Mucosa of stomach (tissue), 1 donor: ENCODE measurements around the gene PEX7.
"Not testable (repeated sequence)": the region's sequence is repeated elsewhere in the genome, so short reads cannot be mapped to it uniquely, and the experiment has no call there.

ENCODE experiments used
- H3K27me3 ChIP-seq: one replicate; pipeline ENCODE4 v1.7.0; 2013; ENCODE audit warnings: mild to moderate bottlenecking, low read length; ENCODE audit not compliant: control insufficient read depth, insufficient read depth
- H3K36me3 ChIP-seq: one replicate; pipeline ENCODE4 v1.7.0; 2013; ENCODE audit warnings: low read length; ENCODE audit not compliant: control insufficient read depth, insufficient read depth
- H3K4me1 ChIP-seq: one replicate; pipeline ENCODE4 v1.7.0; 2013; ENCODE audit warnings: mild to moderate bottlenecking, low read length; ENCODE audit not compliant: control insufficient read depth, insufficient read depth
- H3K4me3 ChIP-seq: one replicate; pipeline ENCODE4 v1.7.0; 2013; ENCODE audit warnings: low read length
- H3K9ac ChIP-seq: one replicate; pipeline ENCODE4 v1.7.0; 2013; ENCODE audit warnings: mild to moderate bottlenecking, low read length, moderate library complexity
- H3K9me3 ChIP-seq: one replicate; pipeline ENCODE4 v1.7.0; 2013; ENCODE audit warnings: mild to moderate bottlenecking, low read length, moderate library complexity; ENCODE audit not compliant: control insufficient read depth
- donor health status: Pancreatic carcinoma.

Gene PEX7

DNA sequence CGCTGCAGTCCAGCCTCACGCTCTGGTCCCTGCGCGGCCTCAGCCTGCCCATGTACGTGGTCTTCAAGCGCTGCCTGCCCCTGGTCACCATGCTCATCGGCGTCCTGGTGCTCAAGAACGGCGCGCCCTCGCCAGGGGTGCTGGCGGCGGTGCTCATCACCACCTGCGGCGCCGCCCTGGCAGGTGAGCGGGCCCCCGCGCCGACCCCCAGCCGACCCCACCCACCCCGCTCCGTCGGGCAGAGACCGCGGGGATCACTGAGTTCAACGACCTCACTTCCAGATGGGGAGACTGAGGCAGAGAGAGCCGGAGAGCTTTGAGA, 100.3 kb downstream of the PEX7 start:
- Histone ChIP-seq H3K9ac (no peak overlapping the region), H3K27me3 (peaks cover 53% of the 10 kb centered on the region), H3K4me3 (no peak overlapping the region), H3K4me1 (peaks cover 22% of the 10 kb centered on the region), H3K9me3 (no peaks in the 10 kb centered on the region), H3K36me3 (no peaks in the 10 kb centered on the region)

GRCh38 chr6:136923116-136923953, 100.9 kb downstream of the PEX7 start:
- no peak overlapping the region for H3K4me3 ChIP-seq

DNA sequence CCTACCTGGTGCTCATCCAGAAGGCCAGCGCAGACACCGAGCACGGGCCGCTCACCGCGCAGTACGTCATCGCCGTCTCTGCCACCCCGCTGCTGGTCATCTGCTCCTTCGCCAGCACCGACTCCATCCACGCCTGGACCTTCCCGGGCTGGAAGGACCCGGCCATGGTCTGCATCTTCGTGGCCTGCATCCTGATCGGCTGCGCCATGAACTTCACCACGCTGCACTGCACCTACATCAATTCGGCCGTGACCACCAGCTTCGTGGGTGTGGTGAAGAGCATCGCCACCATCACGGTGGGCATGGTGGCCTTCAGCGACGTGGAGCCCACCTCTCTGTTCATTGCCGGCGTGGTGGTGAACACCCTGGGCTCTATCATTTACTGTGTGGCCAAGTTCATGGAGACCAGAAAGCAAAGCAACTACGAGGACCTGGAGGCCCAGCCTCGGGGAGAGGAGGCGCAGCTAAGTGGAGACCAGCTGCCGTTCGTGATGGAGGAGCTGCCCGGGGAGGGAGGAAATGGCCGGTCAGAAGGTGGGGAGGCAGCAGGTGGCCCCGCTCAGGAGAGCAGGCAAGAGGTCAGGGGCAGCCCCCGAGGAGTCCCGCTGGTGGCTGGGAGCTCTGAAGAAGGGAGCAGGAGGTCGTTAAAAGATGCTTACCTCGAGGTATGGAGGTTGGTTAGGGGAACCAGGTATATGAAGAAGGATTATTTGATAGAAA, 101.7 kb downstream of the PEX7 start:
- no peak overlapping the region for H3K9ac ChIP-seq
- no peaks in the 10 kb centered on the region for H3K9me3 ChIP-seq
- H3K4me3 ChIP-seq = no peak overlapping the region
- no peaks in the 10 kb centered on the region for H3K36me3 ChIP-seq
- H3K27me3 ChIP-seq = peaks cover 53% of the 10 kb centered on the region
- peaks cover 22% of the 10 kb centered on the region for H3K4me1 ChIP-seq

More at GRCh38 chr6:136923116-136923953, 100.9 kb downstream of the PEX7 start:
- peaks cover 53% of the 10 kb centered on the region for H3K27me3 ChIP-seq
- no peaks in the 10 kb centered on the region for H3K36me3 ChIP-seq
- no peak overlapping the region for H3K9ac ChIP-seq
- peaks cover 22% of the 10 kb centered on the region for H3K4me1 ChIP-seq
- no peaks in the 10 kb centered on the region for H3K9me3 ChIP-seq

- peaks cover 11% of the 10 kb centered on the region for H3K4me1 ChIP-seq
- H3K36me3 ChIP-seq = no peaks in the 10 kb centered on the region
- no peak overlapping the region for H3K9ac ChIP-seq
- no peak overlapping the region for H3K4me3 ChIP-seq
- H3K9me3 ChIP-seq = no peaks in the 10 kb centered on the region
- H3K27me3 ChIP-seq = peaks cover 31% of the 10 kb centered on the region
These were observed 104.0 kb downstream of the PEX7 start for GRCh38 chr6:136926383-136926782.

GRCh38 chr6:136927292-136927691, 104.9 kb downstream of the PEX7 start:
- Histone ChIP-seq H3K4me3 (no peak overlapping the region), H3K9ac (no peak overlapping the region), H3K4me1 (peaks cover 11% of the 10 kb centered on the region), H3K9me3 (no peaks in the 10 kb centered on the region), H3K36me3 (no peaks in the 10 kb centered on the region), H3K27me3 (peaks cover 21% of the 10 kb centered on the region)

GRCh38 chr6:136930528-136930927, 108.1 kb downstream of the PEX7 start:
- Histone ChIP-seq H3K9ac (no peak overlapping the region), H3K4me1 (no peaks in the 10 kb centered on the region), H3K36me3 (no peaks in the 10 kb centered on the region)

GRCh38 chr6:136932599-136932998, 110.2 kb downstream of the PEX7 start:
- H3K4me1 ChIP-seq = no peaks in the 10 kb centered on the region
- no peak overlapping the region for H3K4me3 ChIP-seq
- H3K9ac ChIP-seq = no peak overlapping the region
- H3K27me3 ChIP-seq = no peaks in the 10 kb centered on the region
- no peaks in the 10 kb centered on the region for H3K9me3 ChIP-seq
- no peaks in the 10 kb centered on the region for H3K36me3 ChIP-seq

More at GRCh38 chr6:136930528-136930927, 108.1 kb downstream of the PEX7 start:
- Histone ChIP-seq H3K4me3 (no peak overlapping the region), H3K27me3 (no peaks in the 10 kb centered on the region), H3K9me3 (no peaks in the 10 kb centered on the region)

DNA sequence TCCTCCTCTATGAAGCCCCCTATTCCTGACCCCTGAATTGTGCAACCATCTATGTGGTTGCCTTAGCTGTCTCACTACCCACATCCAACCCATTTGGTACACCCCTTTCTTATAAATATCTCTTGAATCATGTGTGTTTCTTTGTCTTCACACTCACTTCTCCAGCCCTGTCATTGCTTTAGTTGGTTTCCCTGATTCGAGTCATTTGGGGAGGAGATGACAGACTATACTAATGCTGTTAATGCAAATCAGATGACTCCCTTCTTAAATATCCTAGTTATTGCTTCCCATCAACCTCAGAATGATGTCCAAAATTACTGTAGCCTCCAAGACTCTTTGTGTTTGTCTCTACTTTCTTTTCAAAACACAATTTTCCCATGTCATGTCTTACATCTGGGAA, 122.7 kb downstream of the PEX7 start:
- Histone ChIP-seq H3K27me3 (no peaks in the 10 kb centered on the region), H3K9ac (no peak overlapping the region), H3K4me3 (no peak overlapping the region), H3K9me3 (no peaks in the 10 kb centered on the region), H3K4me1 (no peaks in the 10 kb centered on the region), H3K36me3 (no peaks in the 10 kb centered on the region)

DNA sequence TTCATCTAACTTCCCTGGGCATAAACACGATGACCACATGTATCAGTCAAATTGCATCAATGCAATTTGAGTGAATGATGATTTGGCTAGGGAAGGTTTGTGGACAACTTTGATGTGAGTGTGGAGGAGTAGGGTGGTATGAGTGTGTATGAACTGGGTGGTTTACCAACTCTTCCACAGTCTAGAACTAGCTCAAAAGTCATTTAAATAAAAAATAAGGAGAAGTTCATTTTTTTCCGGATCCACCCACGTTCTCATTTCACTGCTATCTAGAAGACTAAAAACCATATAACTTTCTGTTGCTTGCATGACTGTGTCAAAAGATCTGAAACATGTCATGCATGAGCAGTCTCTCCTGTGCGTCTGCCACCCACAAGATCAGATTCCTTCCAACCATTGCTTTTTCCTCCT, 123.3 kb downstream of the PEX7 start:
- Histone ChIP-seq H3K4me1 (no peaks in the 10 kb centered on the region), H3K9ac (no peak overlapping the region), H3K36me3 (no peaks in the 10 kb centered on the region), H3K9me3 (no peaks in the 10 kb centered on the region), H3K27me3 (no peaks in the 10 kb centered on the region), H3K4me3 (no peak overlapping the region)

- no peaks in the 10 kb centered on the region for H3K27me3 ChIP-seq
- no peaks in the 10 kb centered on the region for H3K9me3 ChIP-seq
- no peak overlapping the region for H3K9ac ChIP-seq
- H3K4me3 ChIP-seq = no peak overlapping the region
- H3K4me1 ChIP-seq = no peaks in the 10 kb centered on the region
- no peaks in the 10 kb centered on the region for H3K36me3 ChIP-seq
These were observed 124.6 kb downstream of the PEX7 start for GRCh38 chr6:136947037-136947436.

DNA sequence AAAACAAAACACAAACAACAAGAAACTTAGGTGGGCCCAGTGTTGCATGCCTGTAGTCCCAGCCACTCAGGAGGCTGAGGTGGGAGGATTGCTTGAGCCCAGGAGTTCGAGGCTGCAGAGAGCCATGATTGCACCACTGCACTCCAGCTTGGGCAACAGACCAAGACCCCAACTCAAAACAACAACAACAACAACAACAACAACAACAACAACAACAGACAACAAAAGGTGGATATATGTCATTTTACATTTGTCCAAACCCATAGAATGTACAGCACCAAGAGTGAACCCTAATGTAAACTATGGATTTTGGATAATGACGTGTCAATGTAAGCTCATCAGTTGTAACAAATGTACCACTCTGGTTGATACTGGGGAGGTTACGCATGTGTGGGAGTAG, 127.6 kb downstream of the PEX7 start:
- not testable (repeated sequence) for H3K9ac ChIP-seq, H3K9me3 ChIP-seq, H3K4me1 ChIP-seq, H3K4me3 ChIP-seq, H3K36me3 ChIP-seq, H3K27me3 ChIP-seq

- H3K9me3 ChIP-seq = no peaks in the 10 kb centered on the region
- H3K9ac ChIP-seq = no peak overlapping the region
- no peak overlapping the region for H3K4me3 ChIP-seq
- no peaks in the 10 kb centered on the region for H3K27me3 ChIP-seq
- no peaks in the 10 kb centered on the region for H3K36me3 ChIP-seq
- H3K4me1 ChIP-seq = no peaks in the 10 kb centered on the region
These were observed 128.2 kb downstream of the PEX7 start for GRCh38 chr6:136950436-136951126.
